SK-N-DZ (cell line): ENCODE data around the gene ZCCHC18. TPM values are rescaled to one million over a fixed set of nuclear protein-coding genes. Genes with fewer than 3 reads are reported as not detected.
A peak's percentile ranks its signal among the peaks of the same experiment; 100 is the strongest.
"Not testable (repeated sequence)": the region's sequence is repeated elsewhere in the genome, so short reads cannot be mapped to it uniquely, and the experiment has no call there.

Experiments
- DNase-seq: peaks from one replicate; pipeline ENCODE4 v3.0.0-alpha.2; 2015; ENCODE audit warnings: low spot score
- polyA plus RNA-seq, 2 experiments: library from polyadenylated mRNA; depleted of rRNA; stranded (reverse); fragments of >200 nt; gene quantifications; 2 replicates each; pipeline ENCODE4 v1.2.3, GENCODE V29; 2014

Gene ZCCHC18
- 15.4 and 18.4 TPM in 2 replicates for polyA plus RNA-seq (2014; cell fraction: cytosol; rRNA removed)
- polyA plus RNA-seq (2014; cell fraction: nucleus; rRNA removed), result 21.5 and 22.5 TPM in 2 replicates

GRCh38 chrX:104112326-104112951, at the start of gene ZCCHC18:
Gene ZCCHC18, plus strand, starts transcription at chrX:104112523. Its CDS starts 1,589 bp downstream, at chrX:104114112.
- peak; percentile 79 for DNase-seq

- not testable (repeated sequence) for DNase-seq
Observed at GRCh38 chrX:104062636-104063035, 49.7 kb upstream of the ZCCHC18 start.

- DNase-seq, result not testable (repeated sequence)
Observed at GRCh38 chrX:104075778-104076445, 36.4 kb upstream of the ZCCHC18 start, which contains the start of gene TMSB15C. Gene TMSB15C, minus strand, starts transcription at chrX:104076236.

- DNase-seq, result not testable (repeated sequence)
Observed at GRCh38 chrX:104077854-104078253, 34.5 kb upstream of the ZCCHC18 start.

GRCh38 chrX:104084063-104084462, 28.3 kb upstream of the ZCCHC18 start:
- no peak for DNase-seq

- DNase-seq, result no peak
Observed at GRCh38 chrX:104084534-104085277, 27.6 kb upstream of the ZCCHC18 start.

- DNase-seq, result no peak
Observed at GRCh38 chrX:104085477-104085876, 26.8 kb upstream of the ZCCHC18 start.

GRCh38 chrX:104085919-104086318, 26.4 kb upstream of the ZCCHC18 start:
- DNase-seq, result no peak

GRCh38 chrX:104098151-104098808, 14.0 kb upstream of the ZCCHC18 start:
- DNase-seq, result peak; percentile 61

- DNase-seq, result no peak
Observed at GRCh38 chrX:104098919-104099318, 13.4 kb upstream of the ZCCHC18 start.

- no peak for DNase-seq
Observed at GRCh38 chrX:104104676-104105075, 7.6 kb upstream of the ZCCHC18 start.

GRCh38 chrX:104105330-104106262, 6.7 kb upstream of the ZCCHC18 start:
- DNase-seq, result no peak

- no peak for DNase-seq
Observed at GRCh38 chrX:104108955-104109354, 3.4 kb upstream of the ZCCHC18 start.

GRCh38 chrX:104110491-104111240, 1.7 kb upstream of the ZCCHC18 start:
- DNase-seq, result not testable (repeated sequence)

- DNase-seq, result peak; percentile 81
Observed at GRCh38 chrX:104113222-104113965, 1.1 kb downstream of the ZCCHC18 start.

GRCh38 chrX:104117759-104118158, 5.4 kb downstream of the ZCCHC18 start:
- DNase-seq, result no peak

- DNase-seq, result peak; percentile 62
Observed at GRCh38 chrX:104118765-104119164, 6.4 kb downstream of the ZCCHC18 start.

- DNase-seq, result no peak
Observed at GRCh38 chrX:104122829-104123228, 10.5 kb downstream of the ZCCHC18 start.

GRCh38 chrX:104126856-104127255, 14.5 kb downstream of the ZCCHC18 start:
- DNase-seq, result no peak
